SK-N-SH (cell line): ENCODE results near the gene SPCS3. TPM values are rescaled to one million over a fixed set of nuclear protein-coding genes. Genes with fewer than 3 reads are reported as not detected.

ENCODE experiments used
- CTCF ChIA-PET: fragments of 300-600, 350-600 bp; formaldehyde crosslinking; extraction: SDS; loops from one replicate; lab custom pipeline; 2021; lab: Yijun Ruan, JAX
- POLR2A ChIA-PET: fragments of 350-600 bp; sonication (Branson Sonifier 250); formaldehyde crosslinking; extraction: SDS; loops from one replicate; lab custom pipeline; 2020; ENCODE audit warnings: antibody characterized with exemption, inconsistent platforms; lab: Yijun Ruan, JAX
- DNase-seq: peaks from one replicate; pipeline ENCODE4 v3.0.0; 2012
- H2AFZ ChIP-seq: fragments of 200-600 bp; sonication (generic); 2 replicates; pipeline ENCODE4 v1.8.1; 2016; ENCODE audit warnings: antibody characterized with exemption, mild to moderate bottlenecking, low read depth
- H3F3A ChIP-seq: fragments of 200-600 bp; sonication (generic); replicated peaks from 2 replicates; pipeline ENCODE3; 2016; ENCODE audit warnings: antibody characterized with exemption, mild to moderate bottlenecking; ENCODE audit not compliant: insufficient read depth
- H3K27ac ChIP-seq, 2 experiments: fragments of 200-500 bp in 1 of 2; fragments of 200-600 bp in 1 of 2; sonication (Bioruptor generic) in 1 of 2; sonication (generic), shearing (Covaris generic) in 1 of 2; 2 replicates each; pipeline versions ENCODE4 v1.5.1 to v1.6.1; 2014 to 2016; ENCODE audit warnings: low read depth in 2 of 2, inconsistent platforms in 1 of 2, low read length in 1 of 2, mild to moderate bottlenecking in 1 of 2, mixed read lengths in 1 of 2
- H3K27me3 ChIP-seq: fragments of 200-600 bp; sonication (generic), shearing (Covaris generic); 2 replicates; pipeline ENCODE4 v1.6.1; 2016; ENCODE audit warnings: mixed run types; ENCODE audit not compliant: insufficient read depth
- H3K36me3 ChIP-seq, 2 experiments: fragments of 200-500 bp in 1 of 2; fragments of 200-600 bp in 1 of 2; sonication (Bioruptor generic) in 1 of 2; sonication (generic) in 1 of 2; replicated peaks in 1 of 2; 2 replicates each; pipeline versions ENCODE3 to v1.5.1; 2014 to 2016; ENCODE audit warnings: low read length in 1 of 2, mild to moderate bottlenecking in 1 of 2; ENCODE audit not compliant: insufficient read depth in 2 of 2, control insufficient read depth in 1 of 2
- H3K4me1 ChIP-seq, 2 experiments: fragments of 200-500 bp in 1 of 2; fragments of 200-600 bp in 1 of 2; sonication (Bioruptor generic) in 1 of 2; sonication (generic), shearing (Covaris generic) in 1 of 2; 2 replicates each; pipeline versions ENCODE4 v1.5.1 to v1.6.1; 2014 to 2016; ENCODE audit warnings: low read depth in 1 of 2, low read length in 1 of 2, mixed run types in 1 of 2; ENCODE audit not compliant: insufficient read depth in 2 of 2, control insufficient read depth in 1 of 2
- H3K4me2 ChIP-seq: fragments of 200-600 bp; sonication (generic), shearing (Covaris generic); 2 replicates; pipeline ENCODE4 v1.6.1; 2017; ENCODE audit warnings: mixed run types
- H3K4me3 ChIP-seq, 2 experiments: fragments of 200-500 bp in 1 of 2; fragments of 200-600 bp in 1 of 2; sonication (Bioruptor generic) in 1 of 2; sonication (generic), shearing (Covaris generic) in 1 of 2; 2 replicates each; pipeline versions ENCODE4 v1.5.1 to v1.8.1; 2014 to 2016; ENCODE audit warnings: low read depth in 2 of 2, inconsistent platforms in 1 of 2, low read length in 1 of 2, mild to moderate bottlenecking in 1 of 2, mixed read lengths in 1 of 2, moderate library complexity in 1 of 2
- H3K79me2 ChIP-seq: fragments of 200-600 bp; sonication (generic); 2 replicates; pipeline ENCODE4 v1.8.1; 2017; ENCODE audit warnings: mild to moderate bottlenecking; ENCODE audit not compliant: insufficient read depth
- H3K9ac ChIP-seq: fragments of 200-600 bp; sonication (generic); 2 replicates; pipeline ENCODE4 v1.6.1; 2017; ENCODE audit warnings: mixed run types
- H3K9me2 ChIP-seq: fragments of 200-600 bp; sonication (generic); 2 replicates; pipeline ENCODE4 v1.6.1; 2017; ENCODE audit warnings: mixed run types
- H3K9me3 ChIP-seq: fragments of 200-600 bp; sonication (generic); 2 replicates; pipeline ENCODE4 v1.6.1; 2017; ENCODE audit warnings: mixed run types, mild to moderate bottlenecking, moderate library complexity
- H4K20me1 ChIP-seq: fragments of 200-600 bp; sonication (generic); 2 replicates; pipeline ENCODE4 v1.6.1; 2017; ENCODE audit warnings: mild to moderate bottlenecking, mixed run types; ENCODE audit not compliant: insufficient read depth
- ELF1 ChIP-seq: IDR thresholded peaks from 2 replicates; pipeline ENCODE4 v1.4.0; 2012
- EP300 ChIP-seq, 2 experiments: IDR thresholded peaks; 2 replicates each; pipeline versions ENCODE4 v1.4.0 to v1.6.1; 2012; ENCODE audit warnings: borderline replicate concordance in 1 of 2, low read depth in 1 of 2, low read length in 1 of 2
- FOSL2 ChIP-seq: IDR thresholded peaks from 2 replicates; pipeline ENCODE4 v1.4.0; 2012; ENCODE audit warnings: low read depth, mild to moderate bottlenecking, moderate library complexity, borderline replicate concordance
- FOXM1 ChIP-seq: IDR thresholded peaks from 2 replicates; pipeline ENCODE4 v1.4.0; 2012; ENCODE audit warnings: low read depth, mild to moderate bottlenecking
- GABPA ChIP-seq: IDR thresholded peaks from 2 replicates; pipeline ENCODE4 v1.4.0; 2012; ENCODE audit warnings: low read depth, mild to moderate bottlenecking
- IRF3 ChIP-seq: fragments of 150-350 bp; IDR thresholded peaks from 2 replicates; pipeline ENCODE4 v1.6.1; 2016; ENCODE audit warnings: mild to moderate bottlenecking, low read depth, low read length
- MEF2A ChIP-seq: IDR thresholded peaks from 2 replicates; pipeline ENCODE4 v1.4.0; 2012; ENCODE audit warnings: low read depth, borderline replicate concordance
- RCOR1 ChIP-seq: fragments of 150-350 bp; IDR thresholded peaks from 2 replicates; pipeline ENCODE4 v1.6.1; 2017; ENCODE audit warnings: antibody characterized with exemption, low read length
- REST ChIP-seq: IDR thresholded peaks from 2 replicates; pipeline ENCODE4 v1.6.1; 2012; ENCODE audit warnings: mild to moderate bottlenecking, low read depth, low read length, moderate library complexity
- RXRA ChIP-seq: IDR thresholded peaks from 2 replicates; pipeline ENCODE4 v1.4.0; 2012; ENCODE audit warnings: low read depth, mild to moderate bottlenecking, borderline replicate concordance
- WGBS: methylation state at CpG from one replicate; pipeline ENCODE4 v1.1.6; 2017; ENCODE audit warnings: low lambda C conversion rate; 5-methylcytosine and 5-hydroxymethylcytosine counted together
- polyA plus RNA-seq, 3 experiments: library from polyadenylated mRNA; depleted of rRNA; stranded (reverse); fragments of >200 nt; gene quantifications; 2 replicates each; pipeline ENCODE4 v1.2.3, GENCODE V29; 2012

Gene SPCS3
- polyA plus RNA-seq, 1 of the 3 experiments (the other 2 are of a cell fraction), result 27.7 TPM

- CTCF ChIA-PET, result interaction anchor here (0.9 to 1.9 kb wide), 2 partner anchors 14 to 30 kb away, joined by 3 to 4 read pairs; no protein-coding TSS in a partner anchor
- no peaks in the 10 kb centered on the region for H3K27me3 ChIP-seq
These were observed 12.7 kb upstream of the SPCS3 start for GRCh38 chr4:176306837-176307665.

More at GRCh38 chr4:176306837-176307665, 12.7 kb upstream of the SPCS3 start:
- POLR2A ChIA-PET, result no interaction called here
- Histone ChIP-seq H3K36me3 (no peaks in the 10 kb centered on the region), H3K9me3 (no peaks in the 10 kb centered on the region), H3K4me1 (peaks cover 0 to 6% of the 10 kb centered on the region in 2 experiments; a peak in 1 of 4 replicates), H3K9ac (no peak overlapping the region), H3K79me2 (no peaks in the 10 kb centered on the region), H3K4me3 (no peak overlapping the region), H3K27ac (no peak overlapping the region), H3K9me2 (no peaks in the 10 kb centered on the region), H3F3A (peaks cover 5% of the 10 kb centered on the region), H2AFZ (no peak overlapping the region), H4K20me1 (no peaks in the 10 kb centered on the region), H3K4me2 (no peak overlapping the region)
- TF ChIP-seq FOXM1 (no peak), RXRA (no peak), GABPA (no peak), ELF1 (no peak), IRF3 (no peak), REST (no peak), MEF2A (no peak), EP300 (IDR thresholded peaks at IDR 0.05; ENCODE audit: borderline replicate concordance in 1 of 2, low read depth in 1 of 2, low read length in 1 of 2) (no peak), FOSL2 (no peak), RCOR1 (no peak)
- 93% methylated on average over 6 of the region's 6 CpGs for WGBS
- no peak for DNase-seq
